OCI-M2 (cell line): Measurements from ENCODE around the gene EML1.

Experiments
- DNase-seq: peaks from one replicate; lab custom pipeline; 2025; ENCODE audit not compliant: unreplicated experiment; lab: John Stamatoyannopoulos, UW

EML1 gene

GRCh38 chr14:99862136-99862535 lies 68.9 kb downstream of the EML1 start:
- DNase-seq: no peak

- DNase-seq: no peak
Measured at GRCh38 chr14:99863059-99863458, 69.8 kb downstream of the EML1 start.

- no peak for DNase-seq
Measured at GRCh38 chr14:99865408-99865807, 72.2 kb downstream of the EML1 start.

- no peak for DNase-seq
Measured at GRCh38 chr14:99870617-99871016, 77.4 kb downstream of the EML1 start.

- no peak for DNase-seq
Measured at GRCh38 chr14:99871771-99872170, 78.6 kb downstream of the EML1 start.

GRCh38 chr14:99872786-99873440 lies 79.7 kb downstream of the EML1 start:
- DNase-seq: no peak

- DNase-seq: no peak
Measured at GRCh38 chr14:99873653-99874052, 80.4 kb downstream of the EML1 start.

- DNase-seq: no peak
Measured at GRCh38 chr14:99874306-99874705, 81.1 kb downstream of the EML1 start.

- DNase-seq: no peak
Measured at GRCh38 chr14:99875421-99875820, 82.2 kb downstream of the EML1 start.

GRCh38 chr14:99875836-99876235 lies 82.6 kb downstream of the EML1 start:
- DNase-seq: no peak

GRCh38 chr14:99876406-99876805 lies 83.2 kb downstream of the EML1 start:
- DNase-seq: no peak

- no peak for DNase-seq
Measured at GRCh38 chr14:99878563-99878962, 85.3 kb downstream of the EML1 start.

- DNase-seq: no peak
Measured at GRCh38 chr14:99879401-99880295, 86.4 kb downstream of the EML1 start.

GRCh38 chr14:99880651-99881420 lies 87.6 kb downstream of the EML1 start:
- DNase-seq: no peak

GRCh38 chr14:99883866-99884650 lies 90.8 kb downstream of the EML1 start:
- DNase-seq: no peak

GRCh38 chr14:99884834-99885648 lies 91.8 kb downstream of the EML1 start:
- no peak for DNase-seq

GRCh38 chr14:99885649-99885958 lies 92.4 kb downstream of the EML1 start:
- DNase-seq: no peak

GRCh38 chr14:99887407-99887806 lies 94.2 kb downstream of the EML1 start:
- DNase-seq: no peak

- DNase-seq: no peak
Measured at GRCh38 chr14:99888149-99888548, 94.9 kb downstream of the EML1 start.

GRCh38 chr14:99889268-99889667 lies 96.1 kb downstream of the EML1 start:
- DNase-seq: no peak
